Measurements from ENCODE around the gene FAM193B.

Gene FAM193B

GRCh38 chr5:177531209-177531940 lies 23.0 kb downstream of the FAM193B start:
- FAIRE-seq = no peak

GRCh38 chr5:177530638-177531037 lies 23.7 kb downstream of the FAM193B start:
- TF ChIP-seq SPI1 (IDR thresholded peaks at IDR 0.05; ENCODE audit: low read depth, low read length) = no peak
- no peak for TF ChIP-seq POU2F2 (IDR thresholded peaks at IDR 0.05; ENCODE audit: low read depth, low read length)
- TF ChIP-seq PAX5 (IDR thresholded peaks at IDR 0.05; ENCODE audit: insufficient read depth, low read length, severe bottlenecking) = no peak
- no peak for FAIRE-seq
- no peak for DNase-seq (ENCODE audit: insufficient read length, low spot score)

More at GRCh38 chr5:177531209-177531940, 23.0 kb downstream of the FAM193B start:
- DNase-seq (ENCODE audit: insufficient read length, low spot score) = no peak
- TF ChIP-seq POLR2AphosphoS5 (IDR thresholded peaks at IDR 0.05; ENCODE audit: low read depth, low read length) (no peak), SPI1 (IDR thresholded peaks at IDR 0.05; ENCODE audit: low read depth, low read length) (no peak), POU2F2 (IDR thresholded peaks at IDR 0.05; ENCODE audit: low read depth, low read length) (no peak), POLR2A (IDR thresholded peaks at IDR 0.05; ENCODE audit: low read depth, low read length) (no peak), TAF1 (IDR thresholded peaks at IDR 0.05; ENCODE audit: low read depth, low read length) (no peak), PAX5 (IDR thresholded peaks at IDR 0.05; ENCODE audit: insufficient read depth, low read length, severe bottlenecking) (no peak)

DNA sequence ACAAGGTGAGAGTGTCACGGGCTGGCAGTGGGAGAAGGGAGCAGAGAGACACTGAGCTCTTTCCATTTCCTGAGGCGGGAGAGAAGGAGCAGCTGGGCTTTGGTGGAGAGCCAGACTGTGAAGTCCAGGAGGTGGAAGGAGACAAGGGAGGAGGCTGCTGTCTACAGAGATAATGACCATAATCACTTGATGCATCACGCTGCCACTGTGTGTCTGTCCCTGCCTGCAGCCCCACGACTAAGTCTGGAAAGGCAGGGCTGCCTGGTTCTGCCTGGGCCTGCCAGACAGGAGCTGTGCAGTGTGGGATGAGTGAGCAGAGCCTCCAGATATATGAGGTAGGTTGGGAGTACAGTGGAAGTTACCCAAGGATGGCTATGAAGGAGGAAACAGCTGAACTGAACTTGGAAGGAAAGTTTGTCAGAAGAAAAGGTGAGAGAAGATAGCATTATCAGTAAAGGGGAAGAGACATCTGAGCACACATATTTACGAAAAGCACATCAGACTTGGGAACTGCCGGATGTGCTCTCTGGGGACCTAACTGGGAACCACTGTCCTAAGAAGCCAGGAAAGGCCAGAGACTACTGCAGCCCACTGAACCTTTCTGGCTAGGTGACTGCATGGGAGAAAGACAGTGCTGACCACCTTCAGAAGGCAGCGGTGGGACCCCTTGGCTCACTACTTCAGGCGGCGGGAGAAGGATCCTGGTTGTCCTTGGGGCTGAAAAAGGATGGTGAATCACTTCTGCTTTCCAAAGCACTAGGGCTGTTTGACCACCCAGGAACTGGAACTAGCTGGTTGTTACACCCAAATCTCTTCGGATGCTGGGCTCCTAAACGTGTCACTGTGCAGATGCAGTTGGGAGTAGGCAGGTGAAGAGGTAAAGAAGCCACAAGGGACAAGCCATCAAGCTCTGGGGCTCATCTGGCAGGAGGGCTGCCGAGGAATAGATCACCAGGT lies 24.8 kb downstream of the FAM193B start:
- no peak for FAIRE-seq
- no peak for DNase-seq (ENCODE audit: insufficient read length, low spot score)
- no peak for TF ChIP-seq PAX5 (IDR thresholded peaks at IDR 0.05; ENCODE audit: insufficient read depth, low read length, severe bottlenecking)
- no peak for TF ChIP-seq POLR2A (IDR thresholded peaks at IDR 0.05; ENCODE audit: low read depth, low read length)
- TF ChIP-seq POLR2AphosphoS5 (IDR thresholded peaks at IDR 0.05; ENCODE audit: low read depth, low read length) = no peak
- no peak for TF ChIP-seq SPI1 (IDR thresholded peaks at IDR 0.05; ENCODE audit: low read depth, low read length)
- no peak for TF ChIP-seq TAF1 (IDR thresholded peaks at IDR 0.05; ENCODE audit: low read depth, low read length)
- TF ChIP-seq POU2F2 (IDR thresholded peaks at IDR 0.05; ENCODE audit: low read depth, low read length) = no peak

- DNase-seq (ENCODE audit: insufficient read length, low spot score) (no peak), FAIRE-seq (no peak)
- no peak for TF ChIP-seq TAF1 (IDR thresholded peaks at IDR 0.05; ENCODE audit: low read depth, low read length)
- no peak for TF ChIP-seq POLR2AphosphoS5 (IDR thresholded peaks at IDR 0.05; ENCODE audit: low read depth, low read length)
- TF ChIP-seq POLR2A (IDR thresholded peaks at IDR 0.05; ENCODE audit: low read depth, low read length) = no peak
- TF ChIP-seq SPI1 (IDR thresholded peaks at IDR 0.05; ENCODE audit: low read depth, low read length) = no peak
- no peak for TF ChIP-seq PAX5 (IDR thresholded peaks at IDR 0.05; ENCODE audit: insufficient read depth, low read length, severe bottlenecking)
- TF ChIP-seq POU2F2 (IDR thresholded peaks at IDR 0.05; ENCODE audit: low read depth, low read length) = no peak
Measured at GRCh38 chr5:177528631-177529030, 25.7 kb downstream of the FAM193B start.

DNA sequence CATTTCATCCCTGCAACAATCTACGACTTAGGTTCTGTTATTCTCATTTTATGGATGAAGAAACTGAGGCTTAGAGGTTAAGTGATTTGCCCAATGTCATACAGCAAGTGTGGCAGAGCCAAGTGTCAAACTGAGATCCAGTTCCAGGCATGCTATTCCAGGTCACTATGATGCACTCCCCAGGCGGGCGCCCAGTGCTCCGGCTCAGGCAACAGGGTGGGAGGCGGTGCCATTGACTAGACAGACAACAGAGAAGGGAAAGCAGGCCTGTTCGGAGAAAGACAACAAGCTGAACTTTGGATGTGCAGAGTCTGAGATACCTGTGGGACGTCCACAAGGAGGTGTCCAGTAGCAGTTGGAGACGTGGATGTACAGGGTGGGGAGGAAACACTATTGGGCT lies 26.8 kb downstream of the FAM193B start:
- no peak for TF ChIP-seq TAF1 (IDR thresholded peaks at IDR 0.05; ENCODE audit: low read depth, low read length)
- TF ChIP-seq POU2F2 (IDR thresholded peaks at IDR 0.05; ENCODE audit: low read depth, low read length) = no peak
- no peak for TF ChIP-seq POLR2AphosphoS5 (IDR thresholded peaks at IDR 0.05; ENCODE audit: low read depth, low read length)
- no peak for TF ChIP-seq POLR2A (IDR thresholded peaks at IDR 0.05; ENCODE audit: low read depth, low read length)
- no peak for TF ChIP-seq SPI1 (IDR thresholded peaks at IDR 0.05; ENCODE audit: low read depth, low read length)
- TF ChIP-seq PAX5 (IDR thresholded peaks at IDR 0.05; ENCODE audit: insufficient read depth, low read length, severe bottlenecking) = no peak
- DNase-seq (ENCODE audit: insufficient read length, low spot score) = no peak
- no peak for FAIRE-seq

DNA sequence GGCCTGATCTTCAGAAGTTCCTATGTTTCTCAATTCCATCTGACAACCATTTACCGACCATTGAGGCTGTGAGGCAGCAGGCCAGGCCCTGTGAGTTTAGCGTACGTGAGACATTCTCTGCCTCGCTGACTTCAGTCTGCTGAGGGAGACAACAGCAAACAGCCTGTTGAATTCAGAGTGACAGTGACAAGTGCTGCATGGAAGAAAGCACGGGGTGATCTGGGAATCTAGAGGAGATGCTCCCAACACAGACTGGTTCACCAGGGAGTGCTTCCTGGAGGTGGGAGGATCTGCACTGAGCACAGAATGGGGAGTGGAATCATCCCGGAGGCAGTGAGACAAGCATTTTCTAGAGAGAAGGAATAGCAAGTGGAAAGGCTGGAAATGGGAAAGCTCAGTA lies 27.6 kb downstream of the FAM193B start:
- FAIRE-seq (no peak), DNase-seq (ENCODE audit: insufficient read length, low spot score) (no peak)
- TF ChIP-seq SPI1 (IDR thresholded peaks at IDR 0.05; ENCODE audit: low read depth, low read length) (no peak), POLR2AphosphoS5 (IDR thresholded peaks at IDR 0.05; ENCODE audit: low read depth, low read length) (no peak), POU2F2 (IDR thresholded peaks at IDR 0.05; ENCODE audit: low read depth, low read length) (no peak), POLR2A (IDR thresholded peaks at IDR 0.05; ENCODE audit: low read depth, low read length) (no peak), TAF1 (IDR thresholded peaks at IDR 0.05; ENCODE audit: low read depth, low read length) (no peak), PAX5 (IDR thresholded peaks at IDR 0.05; ENCODE audit: insufficient read depth, low read length, severe bottlenecking) (no peak)

DNA sequence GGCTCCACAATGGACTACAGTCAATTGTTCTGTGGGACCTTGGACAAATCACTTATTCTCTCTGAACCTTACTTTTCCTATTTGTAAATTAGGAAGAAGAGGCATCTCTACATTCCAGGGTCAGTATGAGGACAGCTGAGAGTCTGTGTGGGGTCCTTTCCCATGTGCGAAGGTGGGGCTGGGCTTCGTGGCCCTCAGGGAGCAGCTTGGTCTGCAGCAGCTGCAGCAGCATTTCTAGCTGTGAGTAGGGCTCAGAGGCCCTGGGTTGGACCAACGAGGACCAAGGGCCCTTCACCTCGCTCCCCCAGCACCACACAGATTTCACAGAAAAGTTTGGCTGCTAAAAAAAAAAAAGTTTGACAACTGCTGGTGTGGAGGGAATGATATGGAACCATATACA lies 28.2 kb downstream of the FAM193B start:
- no peak for DNase-seq (ENCODE audit: insufficient read length, low spot score)
- TF ChIP-seq POU2F2 (IDR thresholded peaks at IDR 0.05; ENCODE audit: low read depth, low read length) (no peak), POLR2A (IDR thresholded peaks at IDR 0.05; ENCODE audit: low read depth, low read length) (no peak), TAF1 (IDR thresholded peaks at IDR 0.05; ENCODE audit: low read depth, low read length) (no peak), PAX5 (IDR thresholded peaks at IDR 0.05; ENCODE audit: insufficient read depth, low read length, severe bottlenecking) (no peak), POLR2AphosphoS5 (IDR thresholded peaks at IDR 0.05; ENCODE audit: low read depth, low read length) (no peak), SPI1 (IDR thresholded peaks at IDR 0.05; ENCODE audit: low read depth, low read length) (no peak)
- FAIRE-seq = no peak

- DNase-seq (ENCODE audit: insufficient read length, low spot score) (no peak), FAIRE-seq (no peak)
- TF ChIP-seq PAX5 (IDR thresholded peaks at IDR 0.05; ENCODE audit: insufficient read depth, low read length, severe bottlenecking) (no peak), SPI1 (IDR thresholded peaks at IDR 0.05; ENCODE audit: low read depth, low read length) (no peak), TAF1 (IDR thresholded peaks at IDR 0.05; ENCODE audit: low read depth, low read length) (no peak), POLR2A (IDR thresholded peaks at IDR 0.05; ENCODE audit: low read depth, low read length) (no peak), POU2F2 (IDR thresholded peaks at IDR 0.05; ENCODE audit: low read depth, low read length) (no peak), POLR2AphosphoS5 (IDR thresholded peaks at IDR 0.05; ENCODE audit: low read depth, low read length) (no peak)
Measured at GRCh38 chr5:177524941-177525655, 29.3 kb downstream of the FAM193B start.

- TF ChIP-seq POLR2AphosphoS5 (IDR thresholded peaks at IDR 0.05; ENCODE audit: low read depth, low read length) = no peak
- TF ChIP-seq POLR2A (IDR thresholded peaks at IDR 0.05; ENCODE audit: low read depth, low read length) = no peak
- TF ChIP-seq SPI1 (IDR thresholded peaks at IDR 0.05; ENCODE audit: low read depth, low read length) = no peak
- TF ChIP-seq POU2F2 (IDR thresholded peaks at IDR 0.05; ENCODE audit: low read depth, low read length) = no peak
- TF ChIP-seq PAX5 (IDR thresholded peaks at IDR 0.05; ENCODE audit: insufficient read depth, low read length, severe bottlenecking) = no peak
- no peak for TF ChIP-seq TAF1 (IDR thresholded peaks at IDR 0.05; ENCODE audit: low read depth, low read length)
- FAIRE-seq (no peak), DNase-seq (ENCODE audit: insufficient read length, low spot score) (no peak)
Measured at GRCh38 chr5:177524539-177524900, 29.8 kb downstream of the FAM193B start.

All from GM12891 (cell line).